RWPE2 (cell line): ENCODE results near the gene NUP133.

Source experiments
- ATAC-seq: fragments of 200-7000 bp; cut with Tn5 transposase; 3 replicates; pipeline ENCODE4 v1.9.1; 2021; ENCODE audit warnings: low read depth
- DNase-seq: peaks from one replicate; pipeline ENCODE4 v3.0.0-alpha.2; 2020; ENCODE audit warnings: low spot score
- H3K27ac ChIP-seq: fragments of 450-650 bp; 2 replicates; pipeline ENCODE4 v1.5.1; 2017; ENCODE audit warnings: mild to moderate bottlenecking; ENCODE audit not compliant: poor library complexity, severe bottlenecking
- H3K27me3 ChIP-seq: fragments of 250-450 bp; sonication (Bioruptor Pico); 2 replicates; pipeline ENCODE4 v1.5.1; 2021; ENCODE audit warnings: mild to moderate bottlenecking, moderate library complexity; ENCODE audit not compliant: insufficient read depth, poor library complexity, severe bottlenecking
- H3K36me3 ChIP-seq: fragments of 250-450 bp; sonication (Bioruptor Pico); 2 replicates; pipeline ENCODE4 v1.5.1; 2020; ENCODE audit warnings: low read depth, mild to moderate bottlenecking, moderate library complexity
- H3K4me1 ChIP-seq: fragments of 250-450 bp; sonication (Bioruptor Pico); 2 replicates; pipeline ENCODE4 v1.5.1; 2021; ENCODE audit warnings: mild to moderate bottlenecking, moderate library complexity; ENCODE audit not compliant: insufficient read depth, poor library complexity, severe bottlenecking
- H3K4me3 ChIP-seq: fragments of 250-450 bp; sonication (Bioruptor Pico); 2 replicates; pipeline ENCODE4 v1.5.1; 2021; ENCODE audit warnings: mild to moderate bottlenecking, moderate library complexity; ENCODE audit not compliant: severe bottlenecking
- H3K9me3 ChIP-seq: fragments of 250-450 bp; sonication (Bioruptor Pico); 2 replicates; pipeline ENCODE4 v1.5.1; 2021; ENCODE audit warnings: mild to moderate bottlenecking, moderate library complexity; ENCODE audit not compliant: severe bottlenecking
- CTCF ChIP-seq: fragments of 450-650 bp; IDR thresholded peaks from one replicate; pipeline ENCODE4 v1.5.1; 2017; ENCODE audit warnings: mild to moderate bottlenecking, moderate library complexity; ENCODE audit not compliant: poor library complexity, severe bottlenecking

NUP133 gene

GRCh38 chr1:229552732-229553131 lies 44.6 kb upstream of the NUP133 start:
- no peak overlapping the region for H3K27ac ChIP-seq
- H3K27me3 ChIP-seq: no peaks in the 10 kb centered on the region
- no peaks in the 10 kb centered on the region for H3K36me3 ChIP-seq
- no peaks in the 10 kb centered on the region for H3K9me3 ChIP-seq
- H3K4me3 ChIP-seq: no peak overlapping the region
- no peak for TF ChIP-seq CTCF
- no peaks in the 10 kb centered on the region for H3K4me1 ChIP-seq
- no peak for DNase-seq
- ATAC-seq: no peak

GRCh38 chr1:229550812-229551567 lies 42.8 kb upstream of the NUP133 start:
- no peak for TF ChIP-seq CTCF
- Histone ChIP-seq H3K4me3 (no peak overlapping the region), H3K36me3 (no peaks in the 10 kb centered on the region), H3K4me1 (no peaks in the 10 kb centered on the region), H3K9me3 (no peaks in the 10 kb centered on the region), H3K27me3 (no peaks in the 10 kb centered on the region), H3K27ac (no peak overlapping the region)
- no peak for DNase-seq
- no peak for ATAC-seq

GRCh38 chr1:229547542-229547941 lies 39.4 kb upstream of the NUP133 start:
- DNase-seq: no peak
- Histone ChIP-seq H3K4me1 (no peaks in the 10 kb centered on the region), H3K27ac (no peak overlapping the region), H3K36me3 (no peaks in the 10 kb centered on the region), H3K27me3 (no peaks in the 10 kb centered on the region), H3K9me3 (no peaks in the 10 kb centered on the region), H3K4me3 (no peak overlapping the region)
- no peak for TF ChIP-seq CTCF
- no peak for ATAC-seq

- H3K9me3 ChIP-seq: no peaks in the 10 kb centered on the region
- ATAC-seq: no peak
- DNase-seq: no peak
- H3K27ac ChIP-seq: no peak overlapping the region
- no peak overlapping the region for H3K4me3 ChIP-seq
- no peaks in the 10 kb centered on the region for H3K27me3 ChIP-seq
- no peaks in the 10 kb centered on the region for H3K4me1 ChIP-seq
- H3K36me3 ChIP-seq: no peaks in the 10 kb centered on the region
- TF ChIP-seq CTCF: no peak
Observed at GRCh38 chr1:229544587-229544986, 36.4 kb upstream of the NUP133 start.

GRCh38 chr1:229539863-229540506 lies 31.8 kb upstream of the NUP133 start:
- Histone ChIP-seq H3K4me3 (no peak overlapping the region), H3K4me1 (no peaks in the 10 kb centered on the region), H3K36me3 (peaks cover 11% of the 10 kb centered on the region; the same call in 1 of the 2 replicates), H3K9me3 (no peaks in the 10 kb centered on the region), H3K27ac (no peak overlapping the region), H3K27me3 (no peaks in the 10 kb centered on the region)
- DNase-seq (no peak), ATAC-seq (no peak)
- no peak for TF ChIP-seq CTCF
